SH-SY5Y (cell line): ENCODE measurements around the gene FOXR1.

ENCODE experiments used
- GATA2 ChIP-seq: IDR thresholded peaks from 2 replicates; pipeline ENCODE4 v1.6.1; 2011; ENCODE audit warnings: mild to moderate bottlenecking, low read depth, low read length
- GATA3 ChIP-seq: IDR thresholded peaks from 2 replicates; pipeline ENCODE4 v1.6.1; 2011; ENCODE audit warnings: low read depth, mild to moderate bottlenecking, low read length, moderate library complexity

GRCh38 chr11:119029340-119030028, 57.9 kb downstream of the FOXR1 start:
- TF ChIP-seq GATA2 (no peak), GATA3 (no peak)
